GM18526 (cell line): ENCODE measurements around the gene DRG2.

Experiments
- POLR2A ChIP-seq: IDR thresholded peaks from 3 replicates; pipeline ENCODE4 v1.6.1; 2011; ENCODE audit not compliant: insufficient read length; ENCODE audit errors: extremely low read depth

The DRG2 gene

DNA sequence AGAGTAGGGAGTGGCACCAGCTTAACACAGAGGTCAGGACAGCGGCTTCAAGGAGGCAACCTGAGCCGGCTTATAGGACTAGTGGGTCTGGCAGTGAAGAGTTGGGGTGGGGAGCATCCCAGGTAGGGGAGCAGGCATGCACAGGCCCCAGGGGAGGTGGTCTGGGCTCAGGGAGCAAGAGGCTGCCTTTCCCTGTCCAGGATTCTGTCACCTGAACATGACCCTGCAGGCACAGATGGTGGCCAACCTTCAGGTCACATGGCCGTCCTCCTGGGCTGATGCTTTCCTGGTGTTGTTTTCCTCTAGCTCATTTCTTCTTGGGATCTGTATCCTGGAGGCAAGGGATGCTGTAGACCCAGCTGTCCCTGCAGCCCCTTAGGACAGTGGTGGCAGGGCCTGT lies 17.3 kb downstream of the DRG2 start:
- no peak for TF ChIP-seq POLR2A

DNA sequence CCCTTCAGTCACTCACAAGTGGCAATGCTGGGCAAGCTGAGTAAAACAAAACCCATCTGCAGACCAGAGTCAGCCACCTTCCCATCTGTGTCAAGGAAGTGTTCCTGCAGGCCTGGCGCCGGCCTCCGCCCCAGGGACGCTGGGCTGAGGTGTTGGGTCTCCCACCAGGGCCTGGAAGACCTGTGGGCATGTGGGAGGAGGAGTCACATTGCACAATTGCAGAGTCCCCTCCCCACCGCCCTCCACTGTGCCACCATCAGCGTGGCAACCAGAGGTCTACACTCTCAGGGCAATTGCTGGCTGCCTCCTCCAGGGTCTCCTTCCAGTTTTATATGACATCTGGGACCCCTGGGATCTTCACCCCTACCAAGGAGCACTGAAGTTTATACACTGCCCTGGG lies 17.8 kb downstream of the DRG2 start:
- TF ChIP-seq POLR2A = no peak

DNA sequence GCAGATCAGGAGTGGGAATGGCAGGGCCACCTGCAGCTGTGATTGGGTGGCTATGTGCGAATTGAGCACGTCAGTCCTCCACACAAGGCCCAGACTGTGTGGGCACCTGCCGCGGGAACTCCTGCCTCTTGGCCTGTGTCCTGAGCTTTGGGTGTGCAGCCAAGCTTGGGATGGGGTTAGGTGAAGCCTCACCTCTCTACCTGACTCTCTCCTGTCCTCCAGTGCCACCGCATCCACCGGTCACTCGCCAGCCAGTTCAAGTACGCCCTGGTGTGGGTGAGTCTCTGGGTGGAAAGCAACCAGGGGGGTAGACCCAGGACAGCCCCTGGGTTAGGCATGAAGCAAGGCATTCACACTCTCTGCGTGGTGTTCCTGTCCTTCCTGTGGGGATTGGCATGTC lies 18.5 kb downstream of the DRG2 start:
- TF ChIP-seq POLR2A = no peak

DNA sequence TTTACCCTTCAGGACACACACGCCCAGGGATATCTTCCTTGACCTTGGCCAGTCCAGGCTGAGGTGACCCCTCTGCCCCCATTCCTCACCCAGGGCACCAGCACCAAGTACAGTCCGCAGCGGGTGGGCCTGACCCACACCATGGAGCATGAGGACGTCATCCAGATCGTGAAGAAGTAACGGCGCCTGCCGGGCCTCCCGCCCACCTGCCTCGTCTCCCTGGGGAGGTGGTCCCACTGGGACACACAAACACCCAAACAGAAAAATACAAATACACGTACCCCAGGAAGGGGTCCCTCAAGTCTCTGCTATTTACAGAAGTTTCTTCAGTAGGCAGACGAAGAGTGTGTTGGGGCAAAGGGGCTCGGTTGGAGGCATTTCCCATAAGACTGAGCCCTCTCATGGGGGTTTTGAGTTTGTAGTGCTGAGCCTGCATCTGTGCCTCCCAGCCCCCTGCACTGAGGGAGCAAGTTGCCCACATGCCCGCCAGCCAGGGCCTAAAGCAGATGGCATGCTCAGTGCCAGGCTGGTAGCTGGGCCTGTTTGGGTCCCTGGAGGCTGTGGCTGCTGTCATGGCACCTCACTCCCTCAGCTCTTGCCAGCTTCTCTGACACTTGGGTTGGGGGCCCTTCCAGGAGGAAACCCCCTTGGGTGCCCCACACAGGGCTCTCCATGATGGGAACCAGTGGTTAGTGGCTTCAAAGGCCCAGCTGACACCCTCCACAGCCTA lies 19.5 kb downstream of the DRG2 start:
- TF ChIP-seq POLR2A = no peak

DNA sequence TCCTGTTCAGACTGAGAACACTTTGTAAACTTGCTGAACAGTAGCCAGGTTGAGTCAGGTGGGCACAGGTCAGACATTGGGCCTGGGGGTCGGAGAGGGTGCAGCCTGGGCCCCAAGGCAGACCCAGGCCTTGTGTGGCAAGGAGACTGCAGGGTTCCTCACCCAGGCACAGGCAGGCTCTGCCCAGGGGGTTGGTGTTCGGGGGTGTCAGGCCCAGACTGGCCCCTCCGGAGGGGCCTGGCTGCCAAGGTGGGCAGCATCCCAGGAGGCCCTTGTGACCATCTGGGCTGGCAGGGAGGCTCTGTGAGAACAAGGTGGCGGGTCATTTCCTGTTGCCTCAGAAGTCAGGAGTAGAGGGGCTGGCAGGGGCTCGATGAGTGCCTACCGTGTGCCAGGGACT lies 20.2 kb downstream of the DRG2 start:
- TF ChIP-seq POLR2A = no peak

DNA sequence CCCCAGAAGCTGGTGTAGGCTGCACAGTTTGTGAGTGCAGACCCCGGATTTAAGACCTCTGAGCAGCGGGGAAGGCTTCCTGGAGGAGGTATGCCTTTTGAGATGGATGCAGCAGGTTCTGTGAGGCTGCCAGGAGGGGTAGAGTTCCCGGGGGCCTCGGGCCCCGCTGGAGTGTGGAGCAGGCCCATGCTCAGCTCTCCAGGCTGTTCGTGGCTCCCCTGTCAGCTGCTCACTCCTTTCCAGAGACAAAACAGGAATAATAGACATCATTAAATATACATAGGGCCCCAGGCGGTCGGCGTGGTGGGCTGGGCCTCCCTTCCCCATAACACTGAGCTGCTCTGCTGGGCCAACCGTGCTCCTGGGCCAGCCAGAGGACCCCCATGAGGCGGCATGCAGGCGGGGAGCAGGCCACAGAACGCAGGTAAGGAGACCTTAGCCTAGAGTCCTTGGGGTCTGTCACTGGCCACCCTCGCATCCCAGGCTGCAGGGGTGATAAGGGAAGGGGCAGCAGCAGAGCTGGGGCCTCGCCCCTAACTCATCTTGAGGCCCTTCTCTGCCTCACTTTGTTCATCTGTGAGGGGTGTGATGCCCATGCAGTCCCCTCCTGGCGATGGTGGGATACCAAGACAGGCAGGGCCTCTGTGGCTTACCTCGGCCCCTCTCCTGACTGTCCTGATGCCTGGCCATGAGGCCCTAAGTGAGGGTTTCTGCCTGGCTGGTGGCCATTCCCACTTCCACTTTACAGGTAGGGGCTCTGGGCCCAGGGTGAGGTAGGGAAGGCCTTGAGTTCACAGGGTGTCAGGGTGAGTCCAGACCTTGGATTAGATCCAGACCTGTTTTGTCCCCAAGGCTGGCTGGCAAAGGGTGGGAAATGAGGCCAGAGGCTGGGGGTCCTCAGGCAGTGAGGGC lies 20.9 kb downstream of the DRG2 start, which contains the start of gene MYO15A:
TSS of gene MYO15A (plus strand) at position 356 of the 912 bp plus-strand sequence. CDS start 10,045 bp downstream, outside the sequence.
- TF ChIP-seq POLR2A = no peak

DNA sequence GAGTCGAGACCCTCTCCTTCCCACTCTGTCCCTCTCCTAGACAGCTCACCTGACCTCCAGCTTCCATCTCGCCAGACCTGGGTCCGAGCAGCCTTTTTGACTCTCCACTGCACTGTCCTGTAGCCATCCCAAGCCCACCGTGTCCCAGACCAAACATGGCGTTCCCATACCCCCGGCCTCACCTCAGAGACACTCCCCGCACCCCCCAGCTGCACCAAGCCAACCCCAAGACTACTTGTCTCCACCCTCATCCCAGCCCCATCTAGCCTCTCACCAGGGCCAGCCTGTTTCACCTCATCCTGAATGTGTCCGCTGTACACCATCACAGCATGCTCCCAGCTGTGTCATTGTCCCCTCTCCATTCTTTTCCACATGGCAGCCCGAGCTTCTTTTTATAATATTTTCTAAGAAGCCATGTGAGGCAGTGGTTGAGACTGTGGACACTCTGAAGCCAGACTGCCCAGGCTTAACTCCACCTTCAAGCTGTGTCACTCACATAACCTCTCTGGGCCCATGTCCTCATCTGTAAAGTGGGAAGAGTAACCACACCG lies 22.3 kb downstream of the DRG2 start:
- no peak for TF ChIP-seq POLR2A

DNA sequence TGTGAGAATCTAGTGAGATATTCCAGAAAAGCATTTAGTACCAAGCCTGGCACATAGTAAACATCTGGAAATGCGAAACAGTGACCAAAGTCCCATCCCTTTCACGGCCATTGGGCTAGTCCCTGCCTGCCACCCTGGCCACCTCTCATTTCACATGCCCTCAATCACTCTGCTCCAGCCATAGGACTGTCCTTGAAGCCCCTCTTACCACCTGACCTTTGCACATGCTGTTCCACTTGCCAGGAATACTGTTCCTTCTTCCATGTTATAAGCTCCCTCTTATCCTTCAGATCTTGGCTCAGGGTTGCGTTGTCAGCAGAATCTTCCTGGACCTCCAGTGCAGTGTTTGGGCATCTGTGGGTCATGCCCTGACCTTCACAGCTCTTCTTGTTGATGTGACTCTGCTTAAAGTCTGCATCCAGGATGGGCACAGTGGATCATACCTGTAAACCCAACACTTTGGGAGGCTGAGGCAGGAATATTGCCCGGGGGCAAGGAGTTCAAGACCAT lies 22.9 kb downstream of the DRG2 start:
- TF ChIP-seq POLR2A = no peak

DNA sequence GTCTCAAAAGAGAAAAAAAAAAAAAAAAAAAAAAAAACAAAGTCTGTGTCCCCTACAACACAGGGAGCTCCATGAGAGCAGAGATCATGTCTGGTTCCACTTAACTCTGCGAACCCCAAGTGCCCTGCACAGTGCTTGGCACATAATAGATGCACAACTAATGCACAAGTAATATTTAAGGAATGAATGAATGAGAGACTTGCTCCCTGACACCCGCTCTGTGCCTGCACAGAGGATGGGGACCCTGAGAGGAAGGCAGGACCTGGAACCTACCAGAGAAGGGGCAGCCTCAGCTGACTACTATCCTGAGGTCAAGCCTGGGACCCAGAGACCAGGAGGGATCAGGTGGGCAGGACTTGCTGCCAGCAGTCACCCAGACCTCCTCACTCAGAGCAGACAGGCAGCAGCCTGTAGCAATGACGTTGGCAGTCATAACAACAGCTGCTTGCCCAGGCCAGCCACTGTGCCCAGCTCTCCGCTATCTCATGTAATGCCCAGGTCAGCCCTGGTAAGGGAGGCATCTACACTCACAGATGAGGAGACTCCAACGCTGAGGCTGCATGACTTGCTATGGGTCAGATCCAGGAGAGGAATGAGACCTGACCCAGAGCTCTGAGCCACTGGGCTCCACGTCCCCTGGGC lies 23.7 kb downstream of the DRG2 start:
- no peak for TF ChIP-seq POLR2A

DNA sequence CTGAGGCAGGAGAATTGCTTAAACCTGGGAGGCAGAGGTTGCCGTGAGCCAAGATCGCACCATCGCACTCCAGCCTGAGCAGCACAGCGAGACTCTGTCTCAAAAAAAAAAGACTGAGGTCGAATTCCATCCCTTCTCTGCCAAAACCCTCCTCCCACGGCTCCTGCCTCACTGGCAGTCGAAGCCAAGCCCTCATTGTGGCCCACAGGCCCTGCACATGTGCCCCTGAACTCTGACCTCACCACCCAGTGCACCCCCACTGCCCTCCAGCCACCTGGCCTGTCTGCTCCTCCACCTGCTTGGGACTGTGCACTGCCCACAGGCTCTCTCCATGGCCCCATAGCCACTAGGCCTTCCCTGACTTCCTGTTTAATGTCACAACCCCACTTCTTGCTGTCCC lies 27.8 kb downstream of the DRG2 start:
- no peak for TF ChIP-seq POLR2A

DNA sequence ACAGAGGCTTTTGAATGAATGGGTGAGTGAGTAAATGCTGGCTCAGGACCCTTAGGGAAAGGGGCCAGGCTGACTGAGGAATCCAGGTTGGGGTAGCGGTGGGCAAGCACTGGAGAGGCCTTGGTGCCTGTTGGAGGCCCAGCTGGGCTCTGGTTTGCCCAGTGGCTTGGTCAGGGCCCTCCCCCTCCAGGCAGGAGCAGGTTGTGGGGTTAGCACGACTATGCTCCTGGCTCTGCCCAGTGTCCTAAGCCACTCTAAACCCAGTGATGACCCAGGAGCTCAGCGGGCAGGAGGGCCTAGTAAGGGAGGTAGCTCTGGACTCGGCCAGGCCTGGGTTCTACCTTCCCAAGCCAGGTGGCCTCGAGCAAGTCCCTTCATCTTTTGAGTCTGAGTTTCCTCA lies 28.3 kb downstream of the DRG2 start:
- no peak for TF ChIP-seq POLR2A

DNA sequence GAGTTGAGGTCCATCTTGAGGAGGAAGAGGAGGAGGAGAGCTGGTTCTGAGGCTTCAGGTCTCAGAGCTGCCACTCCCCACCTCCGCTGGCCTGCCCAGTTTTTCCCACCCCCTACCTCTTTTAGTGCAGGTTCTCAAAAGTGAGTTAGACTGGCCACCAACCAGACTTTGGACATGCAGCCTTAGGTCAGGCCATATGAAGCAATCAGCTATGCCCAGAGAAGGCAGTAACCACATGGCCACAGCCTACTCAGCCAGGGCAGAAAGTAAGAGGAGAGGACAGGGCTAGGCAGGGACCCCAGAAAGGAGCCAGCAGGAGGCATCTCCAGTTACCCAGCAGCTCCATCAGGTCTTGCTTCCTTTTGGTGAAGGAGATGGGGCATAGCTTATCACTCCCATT lies 29.8 kb downstream of the DRG2 start:
- no peak for TF ChIP-seq POLR2A

DNA sequence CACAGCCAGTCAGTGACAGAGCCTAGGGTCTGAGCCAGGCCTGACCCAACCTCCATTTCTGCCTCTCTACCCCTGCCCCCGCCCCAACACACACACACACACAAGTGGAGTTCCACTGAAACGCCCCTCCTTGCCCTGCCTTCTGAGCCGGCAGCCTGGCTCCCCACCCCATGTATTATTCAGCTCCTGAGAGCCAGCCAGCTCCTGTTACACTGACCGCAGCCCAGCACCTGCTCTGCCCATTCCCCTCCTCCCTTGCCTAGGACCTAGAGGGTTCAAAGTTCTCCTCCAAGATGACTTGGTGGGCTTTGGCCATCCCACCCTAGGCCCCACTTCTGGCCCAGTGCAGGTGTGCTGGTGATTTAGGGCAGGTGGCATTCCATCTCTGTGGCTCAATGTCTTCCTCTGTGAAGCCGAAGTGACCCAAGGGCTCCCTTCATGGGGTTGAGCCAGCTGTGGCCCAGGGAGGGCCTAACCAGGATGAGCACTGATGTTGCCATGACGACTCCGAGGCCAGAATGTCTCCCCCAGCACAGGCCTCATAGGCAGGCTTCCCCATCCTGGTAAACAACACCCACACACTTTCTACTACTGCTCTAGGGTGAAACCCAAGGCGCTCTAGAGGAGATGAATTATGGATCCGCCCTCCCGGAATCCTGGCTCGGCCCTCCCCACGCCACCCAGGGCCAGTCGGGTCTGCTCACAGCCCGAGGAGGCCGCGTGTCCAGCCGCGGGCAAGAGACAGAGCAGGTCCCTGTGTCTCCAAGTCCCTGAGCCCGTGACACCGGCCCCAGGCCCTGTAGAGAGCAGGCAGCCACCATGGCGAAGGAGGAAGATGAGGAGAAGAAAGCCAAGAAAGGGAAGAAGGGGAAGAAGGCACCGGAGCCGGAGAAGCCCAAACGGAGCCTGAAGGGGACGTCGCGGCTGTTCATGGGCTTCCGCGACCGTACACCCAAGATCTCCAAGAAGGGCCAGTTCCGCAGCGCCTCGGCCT lies 30.5 kb downstream of the DRG2 start:
- no peak for TF ChIP-seq POLR2A

DNA sequence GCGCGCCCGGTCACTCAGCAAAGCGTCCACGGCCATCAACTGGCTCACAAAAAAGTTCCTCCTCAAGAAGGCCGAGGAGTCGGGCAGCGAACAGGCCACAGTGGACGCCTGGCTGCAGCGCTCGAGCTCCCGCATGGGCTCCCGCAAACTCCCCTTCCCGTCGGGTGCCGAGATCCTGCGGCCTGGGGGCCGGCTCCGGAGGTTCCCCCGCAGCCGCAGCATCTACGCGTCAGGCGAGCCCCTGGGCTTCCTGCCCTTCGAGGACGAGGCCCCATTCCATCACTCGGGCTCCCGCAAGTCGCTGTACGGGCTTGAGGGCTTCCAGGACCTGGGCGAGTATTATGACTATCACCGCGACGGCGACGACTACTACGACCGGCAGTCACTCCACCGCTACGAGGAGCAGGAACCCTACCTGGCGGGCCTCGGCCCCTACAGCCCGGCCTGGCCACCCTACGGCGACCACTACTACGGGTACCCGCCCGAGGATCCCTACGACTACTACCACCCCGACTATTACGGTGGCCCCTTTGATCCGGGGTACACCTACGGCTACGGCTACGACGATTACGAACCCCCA lies 31.5 kb downstream of the DRG2 start:
- no peak for TF ChIP-seq POLR2A

DNA sequence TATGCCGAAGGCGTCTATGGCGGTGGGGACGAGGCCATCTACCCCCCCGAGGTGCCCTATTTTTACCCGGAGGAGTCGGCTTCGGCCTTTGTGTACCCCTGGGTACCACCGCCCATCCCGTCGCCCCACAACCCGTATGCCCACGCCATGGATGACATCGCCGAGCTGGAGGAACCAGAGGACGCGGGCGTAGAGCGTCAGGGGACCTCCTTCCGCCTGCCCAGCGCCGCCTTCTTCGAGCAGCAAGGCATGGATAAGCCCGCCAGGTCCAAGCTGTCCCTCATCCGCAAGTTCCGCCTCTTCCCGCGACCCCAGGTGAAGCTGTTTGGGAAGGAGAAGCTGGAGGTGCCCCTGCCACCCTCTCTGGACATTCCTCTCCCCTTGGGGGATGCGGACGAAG lies 32.2 kb downstream of the DRG2 start:
- no peak for TF ChIP-seq POLR2A
